ENCODE data around the gene CACNA1D.

Gene CACNA1D

GRCh38 chr3:53591646-53592045 lies 97.2 kb downstream of the CACNA1D start:
- no peaks in the 10 kb centered on the region for H3K9me3 Mint-ChIP-seq
- TF ChIP-seq, protein P1, sequence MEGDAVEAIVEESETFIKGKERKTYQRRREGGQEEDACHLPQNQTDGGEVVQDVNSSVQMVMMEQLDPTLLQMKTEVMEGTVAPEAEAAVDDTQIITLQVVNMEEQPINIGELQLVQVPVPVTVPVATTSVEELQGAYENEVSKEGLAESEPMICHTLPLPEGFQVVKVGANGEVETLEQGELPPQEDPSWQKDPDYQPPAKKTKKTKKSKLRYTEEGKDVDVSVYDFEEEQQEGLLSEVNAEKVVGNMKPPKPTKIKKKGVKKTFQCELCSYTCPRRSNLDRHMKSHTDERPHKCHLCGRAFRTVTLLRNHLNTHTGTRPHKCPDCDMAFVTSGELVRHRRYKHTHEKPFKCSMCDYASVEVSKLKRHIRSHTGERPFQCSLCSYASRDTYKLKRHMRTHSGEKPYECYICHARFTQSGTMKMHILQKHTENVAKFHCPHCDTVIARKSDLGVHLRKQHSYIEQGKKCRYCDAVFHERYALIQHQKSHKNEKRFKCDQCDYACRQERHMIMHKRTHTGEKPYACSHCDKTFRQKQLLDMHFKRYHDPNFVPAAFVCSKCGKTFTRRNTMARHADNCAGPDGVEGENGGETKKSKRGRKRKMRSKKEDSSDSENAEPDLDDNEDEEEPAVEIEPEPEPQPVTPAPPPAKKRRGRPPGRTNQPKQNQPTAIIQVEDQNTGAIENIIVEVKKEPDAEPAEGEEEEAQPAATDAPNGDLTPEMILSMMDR (IDR thresholded peaks at IDR 0.05; ENCODE audit: unreplicated experiment in 3 of 3) = no peak
- no peak overlapping the region for H3K27ac Mint-ChIP-seq
- peaks cover 24% of the 10 kb centered on the region for H3K4me1 Mint-ChIP-seq
- no peak overlapping the region for H3K4me3 Mint-ChIP-seq
- H3K36me3 Mint-ChIP-seq (ENCODE audit: low read depth) = no peaks in the 10 kb centered on the region
- peaks cover 11% of the 10 kb centered on the region for H3K27me3 Mint-ChIP-seq (ENCODE audit: low read depth)

- Mint-ChIP-seq H3K27ac (peak overlapping the region in 1 of 3 experiments; percentile 13), H3K9me3 (no peaks in the 10 kb centered on the region), H3K4me1 (peaks cover 24% of the 10 kb centered on the region), H3K4me3 (no peak overlapping the region), H3K36me3 (ENCODE audit: low read depth) (no peaks in the 10 kb centered on the region), H3K27me3 (ENCODE audit: low read depth) (peaks cover 11% of the 10 kb centered on the region)
- TF ChIP-seq, protein P1 (IDR thresholded peaks at IDR 0.05; ENCODE audit: unreplicated experiment in 3 of 3) = no peak
Observed at GRCh38 chr3:53592862-53593261, 98.5 kb downstream of the CACNA1D start.

- Mint-ChIP-seq H3K9me3 (no peaks in the 10 kb centered on the region), H3K36me3 (ENCODE audit: low read depth) (no peaks in the 10 kb centered on the region), H3K4me1 (peaks cover 23% of the 10 kb centered on the region), H3K27ac (peak overlapping the region in 1 of 3 experiments; percentile 13), H3K4me3 (no peak overlapping the region), H3K27me3 (ENCODE audit: low read depth) (peaks cover 11% of the 10 kb centered on the region)
- TF ChIP-seq, protein P1 (IDR thresholded peaks at IDR 0.05; ENCODE audit: unreplicated experiment in 3 of 3) = no peak
Observed at GRCh38 chr3:53593611-53594010, 99.2 kb downstream of the CACNA1D start.

GRCh38 chr3:53594276-53594675 lies 99.9 kb downstream of the CACNA1D start:
- Mint-ChIP-seq H3K27ac (no peak overlapping the region), H3K4me3 (no peak overlapping the region), H3K4me1 (peaks cover 23% of the 10 kb centered on the region)

GRCh38 chr3:53595660-53596059 lies 101.2 kb downstream of the CACNA1D start:
- peak overlapping the region in 1 of 3 experiments; percentile 28 for H3K27ac Mint-ChIP-seq
- TF ChIP-seq, protein P1 (IDR thresholded peaks at IDR 0.05; ENCODE audit: unreplicated experiment in 3 of 3) = no peak
- H3K36me3 Mint-ChIP-seq (ENCODE audit: low read depth) = no peaks in the 10 kb centered on the region
- H3K9me3 Mint-ChIP-seq = no peaks in the 10 kb centered on the region
- H3K27me3 Mint-ChIP-seq (ENCODE audit: low read depth) = peaks cover 11% of the 10 kb centered on the region
- H3K4me3 Mint-ChIP-seq = no peak overlapping the region
- H3K4me1 Mint-ChIP-seq = peaks cover 23% of the 10 kb centered on the region

More at GRCh38 chr3:53594276-53594675, 99.9 kb downstream of the CACNA1D start:
- H3K36me3 Mint-ChIP-seq (ENCODE audit: low read depth) = no peaks in the 10 kb centered on the region
- peaks cover 11% of the 10 kb centered on the region for H3K27me3 Mint-ChIP-seq (ENCODE audit: low read depth)
- TF ChIP-seq, protein P1 (IDR thresholded peaks at IDR 0.05; ENCODE audit: unreplicated experiment in 3 of 3) = no peak
- no peaks in the 10 kb centered on the region for H3K9me3 Mint-ChIP-seq

- H3K27ac Mint-ChIP-seq = peak overlapping the region; percentile 43 to 85 (median 50)
- TF ChIP-seq, protein P1 (IDR thresholded peaks at IDR 0.05; ENCODE audit: unreplicated experiment in 3 of 3) = no peak
- H3K4me1 Mint-ChIP-seq = peaks cover 23% of the 10 kb centered on the region
- H3K9me3 Mint-ChIP-seq = no peaks in the 10 kb centered on the region
- H3K4me3 Mint-ChIP-seq = no peak overlapping the region
- peaks cover 8% of the 10 kb centered on the region for H3K27me3 Mint-ChIP-seq (ENCODE audit: low read depth)
- H3K36me3 Mint-ChIP-seq (ENCODE audit: low read depth) = no peaks in the 10 kb centered on the region
Observed at GRCh38 chr3:53597136-53597915, 102.9 kb downstream of the CACNA1D start.
